HepG2 (cell line): ENCODE results near the gene AXDND1. TPM values are rescaled to one million over a fixed set of nuclear protein-coding genes. Genes with fewer than 3 reads are reported as not detected.
"Not testable (repeated sequence)": the region's sequence is repeated elsewhere in the genome, so short reads cannot be mapped to it uniquely, and the experiment has no call there.

Experiments
- ATAC-seq: fragments of 200-7000 bp; cut with Tn5 transposase; 3 replicates; pipeline ENCODE4 v1.9.1; 2020; ENCODE audit warnings: mild to moderate bottlenecking, moderate library complexity
- BruUV-seq: library from RNA; stranded (reverse); fragments of 400-500 nt; replicated peaks from 2 replicates; lab custom pipeline; 2021; lab: Mats Ljungman, UMichigan
- CTCF ChIA-PET: fragments of 300-600 bp; formaldehyde crosslinking; extraction: SDS; loops from one replicate; lab custom pipeline; 2021; ENCODE audit warnings: low total read pairs, inconsistent platforms, low intra/inter-chr PET ratio; lab: Yijun Ruan, JAX
- POLR2A ChIA-PET: fragments of 350-600 bp; sonication (Branson Sonifier 250); formaldehyde crosslinking; loops from one replicate; lab custom pipeline; 2020; ENCODE audit warnings: antibody characterized with exemption, inconsistent platforms; lab: Yijun Ruan, JAX
- DNase-seq: peaks from one replicate; pipeline ENCODE4 v3.0.0-alpha.2; 2015; ENCODE audit warnings: low spot score
- FAIRE-seq: peaks from 3 replicates; lab custom pipeline; 2011; peaks lifted over from hg19 to GRCh38; lab: Jason Lieb, UNC
- H2AFZ ChIP-seq: one replicate; pipeline ENCODE4 v1.6.1; 2011; ENCODE audit warnings: low read length, inconsistent platforms
- H3K27ac ChIP-seq: fragments of 300-600 bp; 3 replicates; pipeline ENCODE4 v1.8.0; 2011; ENCODE audit warnings: mixed run types, mild to moderate bottlenecking, mixed read lengths, low read length, inconsistent platforms; ENCODE audit not compliant: insufficient read depth; ENCODE audit errors: extremely low read length
- H3K27me3 ChIP-seq, 2 experiments: fragments of 200-600 bp in 1 of 2; 2 replicates in 1 of 2; 3 replicates in 1 of 2; pipeline versions ENCODE4 v1.6.0 to v1.8.0; 2011; ENCODE audit warnings: low read length in 2 of 2, mild to moderate bottlenecking in 2 of 2, moderate library complexity in 2 of 2, inconsistent platforms in 1 of 2; ENCODE audit not compliant: insufficient read depth in 2 of 2, control insufficient read depth in 1 of 2
- H3K36me3 ChIP-seq, 2 experiments: fragments of 200-600 bp in 1 of 2; replicated peaks in 1 of 2; 2 replicates in 1 of 2; 3 replicates in 1 of 2; pipeline versions ENCODE4 v1.5.1 to v1.8.0; 2011; ENCODE audit warnings: low read length in 2 of 2, inconsistent platforms in 1 of 2; ENCODE audit not compliant: insufficient read depth in 2 of 2, control insufficient read depth in 1 of 2
- H3K4me1 ChIP-seq: 2 replicates; pipeline ENCODE4 v1.5.1; 2012; ENCODE audit warnings: low read length, inconsistent platforms; ENCODE audit not compliant: insufficient read depth
- H3K4me2 ChIP-seq: 2 replicates; pipeline ENCODE4 v1.6.0; 2011; ENCODE audit warnings: low read depth, low read length, inconsistent platforms
- H3K4me3 ChIP-seq, 3 experiments: fragments of 200-600 bp in 1 of 3; sonication (generic), shearing (Covaris generic) in 1 of 3; replicated peaks in 1 of 3; 2 replicates each; pipeline ENCODE4 v1.5.1; 2011 to 2016; ENCODE audit warnings: low read length in 3 of 3, inconsistent platforms in 2 of 3, low read depth in 2 of 3, mild to moderate bottlenecking in 2 of 3, control low read depth in 1 of 3, mixed read lengths in 1 of 3; ENCODE audit not compliant: insufficient read depth in 1 of 3
- H3K79me2 ChIP-seq: one replicate; pipeline ENCODE4 v1.6.1; 2011; ENCODE audit warnings: low read length, inconsistent platforms; ENCODE audit not compliant: insufficient read depth
- H3K9ac ChIP-seq: 2 replicates; pipeline ENCODE4 v1.6.0; 2011; ENCODE audit warnings: mild to moderate bottlenecking, low read depth, low read length, inconsistent platforms; ENCODE audit not compliant: insufficient read depth
- H3K9me3 ChIP-seq: 2 replicates; pipeline ENCODE4 v1.5.1; 2012; ENCODE audit warnings: mild to moderate bottlenecking, low read length
- H4K20me1 ChIP-seq: 2 replicates; pipeline ENCODE4 v1.6.0; 2011; ENCODE audit warnings: inconsistent platforms, mild to moderate bottlenecking, low read length, moderate library complexity; ENCODE audit not compliant: insufficient read depth
- FOXP4 ChIP-seq: sonication (generic); formaldehyde crosslinking; IDR thresholded peaks from 2 replicates; pipeline ENCODE4 v1.4.0; 2020; ENCODE audit warnings: missing genetic modification reagents
- STAT5B ChIP-seq: sonication (generic); formaldehyde crosslinking; IDR thresholded peaks from 2 replicates; pipeline ENCODE4 v1.4.0; 2020; ENCODE audit warnings: missing genetic modification reagents
- ZNF160 ChIP-seq: sonication (generic); formaldehyde crosslinking; IDR thresholded peaks from 2 replicates; pipeline ENCODE4 v1.8.0; 2022; ENCODE audit warnings: mild to moderate bottlenecking, inconsistent platforms, missing genetic modification reagents
- WGBS: methylation state at CpG from one replicate; pipeline ENCODE4 v1.1.6; 2017; ENCODE audit warnings: low lambda C conversion rate; 5-methylcytosine and 5-hydroxymethylcytosine counted together
- in situ Hi-C: cut with HindIII; loops from 2 replicates; pipeline ENCODE4 v1.10.0; 2017; ENCODE audit warnings: low pct_unique_long_range_greater_than_20kb; ENCODE audit not compliant: extremely low pct_ligation_motif_present
- intact Hi-C: fragments of 100-400 bp; cut with micrococcal nuclease; formaldehyde crosslinking; loops from one replicate; pipeline ENCODE4 v1.10.0; 2022; ENCODE audit not compliant: unreplicated experiment
- polyA plus RNA-seq, 8 experiments: library from polyadenylated mRNA; depleted of rRNA in 3 of 8; stranded (reverse) in 7 of 8; unstranded in 1 of 8; fragments of >200 nt; fragmentation: Illumina TruSeq in 4 of 8; extraction: Trizol in 4 of 8; gene quantifications; 2 replicates each; pipeline versions ENCODE4 v1.2.1 to v1.2.3, GENCODE V29; 2011 to 2016; ENCODE audit warnings: low read depth in 4 of 8, missing spikeins in 1 of 8, mixed read lengths in 1 of 8; ENCODE audit not compliant: insufficient read depth in 1 of 8
- total RNA-seq, 5 experiments: library from RNA; depleted of rRNA; stranded (reverse); fragments of >200 nt; fragmentation: Illumina TruSeq; extraction: Trizol; gene quantifications; 2 replicates each; pipeline ENCODE4 v1.2.3, GENCODE V29; 2016; ENCODE audit warnings: low read depth in 1 of 5
- TF ChIP-seq, protein P1 (sequence below): sonication (generic); formaldehyde crosslinking; IDR thresholded peaks from 2 replicates; pipeline ENCODE4 v1.5.1; 2020; ENCODE audit warnings: mild to moderate bottlenecking, missing genetic modification reagents, borderline replicate concordance

Gene AXDND1
- total and polyA plus RNA-seq, 2 of the 13 experiments (the other 11 are each of a cell fraction or from before 2014, with no cell fraction given), result 0.15 to 0.40 TPM

DNA sequence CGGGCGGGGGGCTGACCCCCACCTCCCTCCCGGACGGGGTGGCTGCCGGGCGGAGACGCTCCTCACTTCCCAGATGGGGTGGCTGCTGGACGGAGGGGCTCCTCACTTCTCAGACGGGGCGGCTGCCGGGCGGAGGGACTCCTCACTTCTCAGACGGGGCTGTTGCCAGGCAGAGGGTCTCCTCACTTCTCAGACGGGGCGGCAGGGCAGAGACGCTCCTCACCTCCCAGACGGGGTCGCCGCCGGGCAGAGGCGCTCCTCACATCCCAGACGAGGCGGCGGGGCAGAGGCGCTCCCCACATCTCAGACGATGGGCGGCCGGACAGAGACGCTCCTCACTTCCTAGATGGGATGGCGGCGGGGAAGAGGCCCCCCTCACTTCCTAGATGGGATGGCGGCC is 52.9 kb downstream of the AXDND1 start:
- H3K79me2 ChIP-seq, H3K4me3 ChIP-seq, BruUV-seq, DNase-seq, FAIRE-seq, H3K36me3 ChIP-seq, H2AFZ ChIP-seq, H3K27ac ChIP-seq, in situ Hi-C loops, intact Hi-C loops, H3K27me3 ChIP-seq, POLR2A ChIA-PET, H3K9me3 ChIP-seq, H3K4me2 ChIP-seq, ATAC-seq, CTCF ChIA-PET, H3K4me1 ChIP-seq, H3K9ac ChIP-seq, H4K20me1 ChIP-seq: not testable (repeated sequence)
- no CpG with 5 or more reads among the region's 32 CpGs for WGBS

DNA sequence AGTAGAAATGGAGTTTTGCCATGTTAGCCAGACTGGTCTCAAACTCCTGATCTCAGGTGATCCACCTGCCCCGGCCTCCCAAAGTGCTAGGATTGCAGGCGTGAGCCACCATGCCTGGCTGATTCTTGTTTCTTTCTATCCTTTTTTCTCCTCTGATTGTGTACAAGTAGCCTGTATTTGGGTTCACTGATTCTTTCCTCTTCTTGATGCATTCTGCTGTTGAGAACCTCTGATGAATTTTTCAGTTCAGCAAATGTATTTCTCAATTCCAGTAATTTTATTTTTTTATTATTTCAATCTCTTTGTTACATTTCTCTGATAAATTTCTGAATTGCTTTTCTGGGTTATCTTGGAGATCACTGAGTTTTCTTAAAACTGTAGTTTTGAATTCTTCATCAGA is 58.8 kb downstream of the AXDND1 start:
- H3K27ac ChIP-seq, result no peak overlapping the region
- H3K4me2 ChIP-seq, result no peak overlapping the region
- no peak for ATAC-seq
- no peaks in the 10 kb centered on the region for H3K36me3 ChIP-seq
- no peak overlapping the region for H3K9ac ChIP-seq
- TF ChIP-seq ZNF160 (CRISPR knock-in tag) (peak; percentile 98), STAT5B (CRISPR knock-in tag) (no peak)
- TF ChIP-seq, all 625 proteins: peak for 1
- ChIA-PET POLR2A (no interaction called here), CTCF (no interaction called here)
- 86% methylated on average over 2 of the region's 2 CpGs for WGBS
- BruUV-seq, result no TSS peak
- FAIRE-seq, result no peak
- Histone ChIP-seq H3K4me3 (no peak overlapping the region), H2AFZ (no peak overlapping the region), H3K27me3 (no peaks in the 10 kb centered on the region), H3K79me2 (no peaks in the 10 kb centered on the region), H3K4me1 (no peaks in the 10 kb centered on the region), H4K20me1 (no peaks in the 10 kb centered on the region), H3K9me3 (peaks cover 12% of the 10 kb centered on the region)
- intact Hi-C loops, result no loop called here
- in situ Hi-C loops, result no loop called here
- no peak for DNase-seq

GRCh38 chr1:179425186-179425585 is 59.4 kb downstream of the AXDND1 start:
- in situ Hi-C loops (no loop called here), intact Hi-C loops (no loop called here)
- Histone ChIP-seq H3K36me3 (no peaks in the 10 kb centered on the region), H3K27ac (no peak overlapping the region), H3K4me2 (no peak overlapping the region), H4K20me1 (no peaks in the 10 kb centered on the region), H3K9me3 (peaks cover 12% of the 10 kb centered on the region), H3K9ac (no peak overlapping the region), H3K27me3 (no peaks in the 10 kb centered on the region), H3K4me3 (no peak overlapping the region), H2AFZ (no peak overlapping the region), H3K4me1 (no peaks in the 10 kb centered on the region), H3K79me2 (no peaks in the 10 kb centered on the region)
- CTCF ChIA-PET, result no interaction called here
- ATAC-seq (no peak), FAIRE-seq (no peak), DNase-seq (no peak)
- no TSS peak for BruUV-seq
- POLR2A ChIA-PET, result no interaction called here
- TF ChIP-seq, protein P1, sequence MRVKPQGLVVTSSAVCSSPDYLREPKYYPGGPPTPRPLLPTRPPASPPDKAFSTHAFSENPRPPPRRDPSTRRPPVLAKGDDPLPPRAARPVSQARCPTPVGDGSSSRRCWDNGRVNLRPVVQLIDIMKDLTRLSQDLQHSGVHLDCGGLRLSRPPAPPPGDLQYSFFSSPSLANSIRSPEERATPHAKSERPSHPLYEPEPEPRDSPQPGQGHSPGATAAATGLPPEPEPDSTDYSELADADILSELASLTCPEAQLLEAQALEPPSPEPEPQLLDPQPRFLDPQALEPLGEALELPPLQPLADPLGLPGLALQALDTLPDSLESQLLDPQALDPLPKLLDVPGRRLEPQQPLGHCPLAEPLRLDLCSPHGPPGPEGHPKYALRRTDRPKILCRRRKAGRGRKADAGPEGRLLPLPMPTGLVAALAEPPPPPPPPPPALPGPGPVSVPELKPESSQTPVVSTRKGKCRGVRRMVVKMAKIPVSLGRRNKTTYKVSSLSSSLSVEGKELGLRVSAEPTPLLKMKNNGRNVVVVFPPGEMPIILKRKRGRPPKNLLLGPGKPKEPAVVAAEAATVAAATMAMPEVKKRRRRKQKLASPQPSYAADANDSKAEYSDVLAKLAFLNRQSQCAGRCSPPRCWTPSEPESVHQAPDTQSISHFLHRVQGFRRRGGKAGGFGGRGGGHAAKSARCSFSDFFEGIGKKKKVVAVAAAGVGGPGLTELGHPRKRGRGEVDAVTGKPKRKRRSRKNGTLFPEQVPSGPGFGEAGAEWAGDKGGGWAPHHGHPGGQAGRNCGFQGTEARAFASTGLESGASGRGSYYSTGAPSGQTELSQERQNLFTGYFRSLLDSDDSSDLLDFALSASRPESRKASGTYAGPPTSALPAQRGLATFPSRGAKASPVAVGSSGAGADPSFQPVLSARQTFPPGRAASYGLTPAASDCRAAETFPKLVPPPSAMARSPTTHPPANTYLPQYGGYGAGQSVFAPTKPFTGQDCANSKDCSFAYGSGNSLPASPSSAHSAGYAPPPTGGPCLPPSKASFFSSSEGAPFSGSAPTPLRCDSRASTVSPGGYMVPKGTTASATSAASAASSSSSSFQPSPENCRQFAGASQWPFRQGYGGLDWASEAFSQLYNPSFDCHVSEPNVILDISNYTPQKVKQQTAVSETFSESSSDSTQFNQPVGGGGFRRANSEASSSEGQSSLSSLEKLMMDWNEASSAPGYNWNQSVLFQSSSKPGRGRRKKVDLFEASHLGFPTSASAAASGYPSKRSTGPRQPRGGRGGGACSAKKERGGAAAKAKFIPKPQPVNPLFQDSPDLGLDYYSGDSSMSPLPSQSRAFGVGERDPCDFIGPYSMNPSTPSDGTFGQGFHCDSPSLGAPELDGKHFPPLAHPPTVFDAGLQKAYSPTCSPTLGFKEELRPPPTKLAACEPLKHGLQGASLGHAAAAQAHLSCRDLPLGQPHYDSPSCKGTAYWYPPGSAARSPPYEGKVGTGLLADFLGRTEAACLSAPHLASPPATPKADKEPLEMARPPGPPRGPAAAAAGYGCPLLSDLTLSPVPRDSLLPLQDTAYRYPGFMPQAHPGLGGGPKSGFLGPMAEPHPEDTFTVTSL (CRISPR knock-in tag), result no peak
- TF ChIP-seq FOXP4 (CRISPR knock-in tag), result no peak
